Activated CD8-positive, alpha-beta memory T cell treated with anti-CD3 and anti-CD28 coated beads, Interleukin-2, amount 50 U/mL, for 1 hour (primary cell): ENCODE results near the gene ACCSL.

Source experiments
- DNase-seq: peaks from one replicate; pipeline ENCODE4 v3.0.0-alpha.2; 2020; ENCODE audit errors: extremely low read depth

The ACCSL gene

DNA sequence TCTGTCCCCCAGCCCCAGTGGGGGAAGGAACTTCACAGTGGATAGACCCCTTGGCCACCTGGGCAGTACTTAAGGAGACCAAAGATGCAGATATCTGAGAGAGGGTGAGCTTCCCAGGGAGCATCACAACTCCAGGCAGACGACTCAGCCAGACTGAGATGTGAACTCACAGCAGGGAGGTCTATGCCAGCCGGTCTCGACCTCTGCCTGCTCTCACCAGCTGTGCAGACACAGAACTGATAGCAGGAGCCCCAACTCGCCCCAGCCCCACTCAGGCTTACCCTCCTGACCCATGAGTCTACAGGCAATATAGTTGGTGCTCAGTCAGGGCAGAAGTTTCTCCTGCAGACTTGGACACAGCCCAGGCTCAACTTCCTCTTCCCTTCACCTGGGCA is 29.7 kb upstream of the ACCSL start:
- no peak for DNase-seq

DNA sequence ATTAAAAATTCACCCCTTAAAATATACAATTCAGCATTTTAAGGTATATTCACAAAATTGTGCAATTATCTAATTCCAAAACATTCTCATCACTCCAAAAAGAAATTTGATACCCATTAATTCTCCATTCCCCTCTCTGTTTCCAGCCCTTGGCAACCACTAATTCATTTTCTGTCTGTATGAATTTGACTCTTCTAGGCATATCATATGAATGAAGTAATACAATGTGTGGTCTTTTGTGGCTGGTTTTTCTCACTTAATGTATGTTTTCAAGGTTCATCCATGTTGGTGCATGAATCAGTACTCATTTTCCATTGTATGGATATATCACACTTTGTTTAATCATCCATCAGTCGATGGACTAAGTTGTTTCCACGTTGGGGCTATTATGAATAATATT is 29.0 kb upstream of the ACCSL start:
- DNase-seq, result no peak

DNA sequence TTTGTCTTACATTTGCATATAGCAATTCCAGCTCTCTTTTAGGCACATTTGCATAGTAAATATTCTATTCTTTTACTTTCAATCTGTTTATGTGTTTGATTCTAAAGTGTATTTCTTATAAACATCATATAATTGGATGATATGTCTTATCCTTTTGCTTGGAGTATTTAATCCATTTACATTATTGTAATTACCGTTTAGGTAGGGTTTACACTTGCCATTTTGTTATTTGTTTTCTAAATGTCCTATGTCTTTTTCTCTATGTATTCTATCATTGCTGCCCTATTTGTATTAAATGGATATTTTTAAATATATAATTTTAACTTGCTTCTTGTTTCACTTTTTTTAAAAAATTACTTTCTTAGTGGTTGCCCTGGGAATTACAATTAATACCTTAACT is 22.8 kb upstream of the ACCSL start:
- no peak for DNase-seq

DNA sequence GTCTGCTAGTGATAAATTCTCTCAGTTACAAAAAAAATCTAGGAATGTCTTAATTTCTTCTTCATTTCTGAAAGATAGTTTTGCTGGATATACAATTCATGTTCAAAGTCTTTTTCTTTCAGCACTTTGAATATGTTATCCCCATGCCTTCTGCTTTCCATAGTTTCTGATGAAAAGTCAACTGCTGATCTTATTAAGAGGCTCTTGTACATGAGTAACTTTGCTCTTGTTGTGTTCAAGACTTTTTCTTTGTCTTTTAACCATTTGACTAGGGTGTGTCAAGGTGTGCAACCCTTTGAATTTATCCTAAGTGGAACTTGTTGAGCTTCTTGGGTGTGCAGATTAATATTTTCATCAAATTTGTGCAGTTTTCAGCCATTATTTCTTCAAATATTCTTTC is 22.1 kb upstream of the ACCSL start:
- no peak for DNase-seq

DNA sequence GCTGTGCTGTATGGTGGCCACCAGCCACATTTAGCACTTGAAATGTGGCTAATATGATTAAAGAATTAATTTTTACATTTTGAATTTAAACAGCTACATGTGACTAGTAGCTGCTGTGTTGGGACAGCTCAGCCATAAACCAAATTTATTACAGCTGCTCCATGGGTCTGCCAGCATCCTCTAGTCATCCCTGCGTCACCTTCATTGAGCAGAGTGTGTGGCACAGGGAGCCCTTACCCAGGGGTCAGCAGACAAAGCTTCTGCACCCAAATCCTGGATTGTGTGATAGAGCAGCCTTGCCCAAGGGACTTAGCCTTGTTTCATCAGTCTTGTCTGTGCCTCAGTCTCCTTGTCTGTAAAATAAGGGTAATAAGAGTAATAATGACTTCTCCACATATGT is 19.4 kb upstream of the ACCSL start:
- DNase-seq, result no peak

DNA sequence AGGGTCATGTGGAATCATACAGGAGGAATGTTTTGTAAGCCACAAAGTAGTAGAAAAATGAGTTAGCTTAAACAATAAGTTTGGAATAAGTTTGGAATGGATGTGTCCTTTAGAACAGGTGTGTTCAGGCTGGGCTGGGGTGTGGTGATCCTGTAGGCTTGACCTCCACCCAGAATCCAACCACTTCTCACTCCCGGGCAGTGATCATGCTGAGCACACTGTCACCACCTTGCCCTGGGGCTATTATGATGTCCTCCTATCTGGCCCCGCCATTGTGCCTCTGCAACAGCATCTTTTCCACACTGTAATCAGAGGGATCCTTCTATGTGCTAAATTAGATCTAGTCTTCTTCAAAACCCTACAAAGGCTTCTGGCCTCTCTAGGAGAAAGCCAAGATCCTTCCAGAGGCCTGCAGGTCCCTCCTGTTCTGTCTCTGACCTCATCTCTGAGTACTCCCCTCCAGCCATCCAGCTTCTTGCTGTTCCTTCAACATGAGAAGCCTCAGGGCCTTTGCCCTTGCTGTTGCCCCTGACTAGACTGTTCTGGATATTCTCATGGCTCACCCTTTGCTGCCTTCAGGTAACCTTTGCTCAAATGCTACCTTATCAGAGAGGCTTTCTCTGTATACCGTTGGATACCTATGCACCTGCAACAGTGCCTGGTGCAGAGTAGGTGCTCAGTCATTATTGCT is 18.8 kb upstream of the ACCSL start:
- DNase-seq, result no peak

DNA sequence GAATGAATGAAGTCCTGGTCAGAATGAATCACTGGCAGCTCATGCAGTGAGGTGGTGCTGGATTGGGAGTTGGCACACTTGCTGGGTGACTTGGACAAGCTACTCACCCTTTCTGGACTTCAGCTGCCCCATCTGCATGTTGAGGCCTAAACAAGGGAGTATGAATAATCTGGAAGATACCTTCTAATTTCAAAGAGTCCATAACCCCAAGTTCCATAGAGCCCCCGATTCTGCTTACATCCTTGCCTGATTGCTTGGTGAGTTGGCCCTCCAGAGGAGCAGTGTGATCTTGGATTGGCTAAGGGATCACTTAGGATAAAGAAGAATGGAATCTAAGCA is 18.3 kb upstream of the ACCSL start:
- DNase-seq, result no peak

DNA sequence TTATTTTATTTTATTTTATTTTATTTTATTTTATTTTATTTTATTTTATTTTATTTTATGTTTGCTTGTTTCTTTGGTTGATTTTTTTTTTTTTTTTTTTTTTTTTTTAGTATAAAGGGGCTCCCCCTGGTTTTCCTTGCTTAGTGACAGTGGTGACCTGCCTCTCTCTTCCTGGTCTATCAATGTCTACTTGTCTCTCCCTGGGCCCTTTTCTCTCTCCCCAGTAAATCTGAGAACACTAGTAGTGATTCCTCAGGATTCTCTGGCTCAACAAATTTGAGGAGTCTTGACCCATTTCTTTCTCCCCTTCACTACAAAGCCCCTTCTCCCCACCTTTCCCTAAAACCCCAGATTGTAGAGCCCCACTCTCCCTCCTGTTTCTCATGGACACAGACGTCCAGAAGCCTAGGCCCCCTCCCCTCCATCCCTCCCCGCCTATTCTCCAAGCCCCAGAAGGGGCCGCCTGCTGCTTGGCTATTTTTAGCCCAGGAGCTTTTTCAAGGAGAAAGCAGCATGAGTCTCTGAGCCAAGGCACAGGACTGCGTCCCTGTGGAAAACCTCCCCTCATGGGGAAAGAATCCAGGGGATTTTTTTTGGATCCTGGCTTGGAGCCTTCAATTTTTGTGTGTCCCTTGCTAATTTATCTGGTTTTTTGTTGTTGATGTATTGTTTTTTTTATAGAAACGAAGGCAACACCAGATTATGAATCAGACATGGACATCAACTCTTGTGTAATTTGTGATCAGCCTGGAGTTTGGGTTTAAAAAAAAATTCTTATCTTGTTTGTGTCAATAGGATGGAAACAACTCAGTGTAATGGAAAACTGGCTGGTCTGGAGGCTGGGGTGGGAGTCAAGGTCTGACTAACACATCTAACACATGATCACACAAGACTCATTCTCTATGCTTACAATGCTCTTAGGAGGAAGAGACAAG is 17.5 kb upstream of the ACCSL start:
- DNase-seq, result no peak

DNA sequence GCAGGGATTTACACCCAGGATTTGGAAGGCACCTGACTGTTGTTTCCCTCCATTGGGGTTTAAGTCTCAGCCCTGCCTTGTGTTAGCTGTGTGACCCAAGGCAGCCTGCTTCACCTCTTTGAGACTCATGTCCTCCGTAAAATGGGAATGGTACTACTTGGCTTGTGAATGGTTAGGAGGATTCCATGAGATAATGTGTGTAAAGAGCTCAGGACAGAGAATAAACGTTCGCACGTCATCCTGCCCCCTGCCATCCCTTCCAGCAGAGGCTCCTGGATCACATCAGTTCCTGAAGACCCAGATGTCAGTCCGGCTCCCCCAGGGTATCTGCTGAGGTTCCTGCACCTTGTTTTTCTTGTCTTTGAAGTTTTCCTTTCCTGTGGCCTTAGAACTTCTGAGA is 16.8 kb upstream of the ACCSL start:
- no peak for DNase-seq

DNA sequence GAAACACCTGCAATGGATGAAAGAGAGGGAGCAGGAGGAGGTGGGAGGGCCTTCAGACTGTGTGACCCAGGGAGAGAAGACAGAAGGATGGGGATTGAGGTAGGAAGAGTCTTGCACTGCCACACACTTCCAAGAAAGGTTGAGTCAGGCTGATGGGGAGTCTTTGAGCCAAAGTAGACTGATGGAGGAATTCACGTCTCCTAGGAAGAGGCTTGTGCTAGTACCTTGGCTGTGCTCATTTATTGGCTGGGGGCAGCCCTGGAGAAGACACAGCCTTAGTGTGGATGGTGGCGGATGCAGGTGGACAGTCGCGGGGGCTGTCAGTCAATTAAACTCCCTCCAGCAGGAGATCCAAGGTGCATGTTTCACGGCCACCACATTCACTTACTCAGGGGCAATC is 16.2 kb upstream of the ACCSL start:
- DNase-seq, result no peak

DNA sequence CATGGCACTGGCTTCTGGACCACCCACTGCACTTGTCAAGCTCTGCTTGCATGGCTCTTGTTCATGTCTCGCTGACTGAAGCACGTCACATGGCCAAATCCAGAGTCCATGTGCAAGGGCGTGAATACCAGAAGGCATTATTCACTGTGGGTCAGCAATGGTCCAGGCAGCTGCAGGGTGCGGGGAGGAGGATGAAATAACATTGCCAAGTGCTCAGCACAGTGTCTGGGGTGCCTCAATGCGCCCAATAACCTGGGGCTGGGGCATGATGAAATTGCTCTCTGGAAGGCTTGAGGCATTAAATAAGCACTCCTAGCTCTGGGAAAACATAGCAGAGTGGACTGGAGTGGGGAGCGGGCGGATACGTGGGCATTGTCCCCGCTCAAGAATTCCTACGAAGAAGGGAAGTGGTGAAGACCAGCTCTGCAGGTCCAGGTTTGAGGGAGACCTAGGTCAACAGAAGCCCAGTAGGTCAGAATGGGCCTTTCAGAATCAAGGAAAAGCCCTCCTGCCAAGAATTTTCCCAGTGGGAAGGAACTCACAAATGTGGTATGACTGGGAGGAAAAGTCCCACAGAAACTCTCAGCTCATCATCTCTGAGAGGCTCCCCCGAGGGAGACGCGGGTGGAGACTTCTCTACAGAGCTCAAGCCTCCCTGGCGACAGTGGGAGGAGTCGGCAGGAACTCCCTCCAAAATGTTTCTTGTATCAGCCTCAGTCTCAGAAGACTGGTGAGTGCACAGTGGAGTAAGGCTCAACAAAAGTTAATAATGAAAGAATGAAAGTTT is 15.3 kb upstream of the ACCSL start:
- DNase-seq, result no peak

DNA sequence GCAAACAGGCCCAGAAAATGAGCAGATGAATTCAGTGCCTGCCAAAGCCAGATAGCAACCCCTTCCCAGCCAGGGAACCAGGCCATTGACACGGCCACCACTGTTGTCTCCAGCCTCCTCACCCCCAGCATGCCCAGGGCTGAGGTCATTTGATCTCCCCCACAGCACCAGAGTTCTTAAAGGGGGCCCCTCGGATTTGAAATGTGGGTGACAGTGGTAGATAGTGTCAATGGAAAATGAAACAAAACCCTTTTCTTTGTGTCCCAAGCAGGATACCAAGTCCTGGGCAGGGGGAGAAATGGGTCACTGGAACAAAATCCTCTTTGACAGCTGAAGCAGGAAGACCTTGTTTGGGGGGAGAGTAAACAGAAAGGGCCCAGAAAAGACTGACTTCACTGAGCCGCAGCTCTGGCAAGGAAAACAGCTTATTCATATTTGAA is 14.3 kb upstream of the ACCSL start:
- no peak for DNase-seq

DNA sequence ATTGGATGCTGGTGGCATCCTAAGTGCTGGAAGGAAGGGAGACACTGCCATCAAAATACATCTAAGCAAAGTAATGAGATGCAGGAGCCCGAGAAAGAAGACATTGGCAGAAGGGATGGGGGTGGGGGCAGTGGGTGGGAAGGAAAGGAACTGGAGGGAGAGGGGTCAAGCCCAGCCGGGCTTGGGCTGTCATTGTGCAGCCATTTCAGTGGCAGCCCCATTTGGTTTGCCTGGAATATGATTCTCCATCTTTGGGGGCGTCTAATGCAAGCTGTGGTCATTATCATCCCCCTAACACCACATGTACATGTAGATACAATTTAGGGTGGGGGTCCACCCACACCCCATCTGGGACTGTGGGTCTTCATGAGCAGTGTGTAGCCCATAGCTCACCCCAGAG is 13.9 kb upstream of the ACCSL start:
- no peak for DNase-seq

DNA sequence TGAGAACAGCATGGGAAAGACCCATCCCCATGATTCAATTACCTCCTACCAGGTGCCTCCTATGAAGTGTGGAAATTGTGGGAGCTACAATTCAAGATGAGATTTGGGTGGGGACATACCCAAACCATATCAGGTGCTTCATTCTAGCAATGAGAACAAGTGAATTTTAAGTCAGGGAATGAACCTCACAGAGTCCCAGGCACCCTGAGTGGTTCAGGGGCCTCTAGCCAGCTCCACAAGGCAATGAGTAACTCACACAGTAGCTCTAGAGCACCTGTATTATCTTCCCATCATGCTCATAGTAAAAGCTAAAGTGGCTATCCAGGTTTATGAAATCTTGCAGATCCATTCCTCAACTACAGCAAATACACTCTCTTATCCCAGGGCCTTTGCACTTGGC is 13.1 kb upstream of the ACCSL start:
- no peak for DNase-seq

DNA sequence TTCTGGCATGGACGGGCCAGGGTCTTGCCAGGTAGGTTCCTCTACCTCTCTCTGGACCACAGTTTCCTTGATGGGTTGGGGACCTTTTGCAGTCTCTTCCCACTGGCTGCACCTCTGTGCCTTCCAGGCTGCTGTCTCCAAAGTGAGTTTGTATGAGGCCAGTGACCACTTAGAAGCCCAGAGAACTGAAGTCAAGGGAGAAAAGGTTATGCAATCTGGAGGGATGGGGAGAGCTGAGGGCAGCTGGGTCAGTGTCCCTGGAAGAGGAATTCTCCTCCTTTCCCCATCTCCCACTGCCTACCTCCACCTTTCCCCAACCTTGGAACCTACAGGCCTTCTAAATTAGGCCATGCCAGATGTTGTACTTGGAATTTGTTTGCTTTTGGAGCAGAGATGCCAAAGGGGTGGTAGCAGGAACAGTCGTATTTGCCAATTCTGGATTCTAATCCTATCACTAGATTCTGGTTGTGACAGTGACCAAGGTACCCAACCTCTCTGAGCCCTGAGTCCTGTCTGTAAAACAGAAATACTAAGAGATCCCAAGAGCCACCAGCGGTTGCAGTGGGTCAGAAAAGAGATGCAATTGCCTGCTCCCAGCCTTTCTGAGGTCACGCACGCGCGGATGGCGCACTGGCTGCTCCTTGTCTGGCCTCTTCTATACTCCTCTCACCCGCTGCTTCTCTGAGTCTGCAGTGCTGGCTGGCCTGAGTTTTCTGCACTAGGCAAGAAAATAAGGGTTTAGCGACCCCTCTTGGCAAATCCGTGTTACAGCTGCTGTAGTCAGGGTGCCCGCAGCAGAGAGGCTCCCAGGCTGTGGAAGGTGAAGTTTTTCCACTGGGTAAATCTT is 10.7 kb upstream of the ACCSL start:
- no peak for DNase-seq

DNA sequence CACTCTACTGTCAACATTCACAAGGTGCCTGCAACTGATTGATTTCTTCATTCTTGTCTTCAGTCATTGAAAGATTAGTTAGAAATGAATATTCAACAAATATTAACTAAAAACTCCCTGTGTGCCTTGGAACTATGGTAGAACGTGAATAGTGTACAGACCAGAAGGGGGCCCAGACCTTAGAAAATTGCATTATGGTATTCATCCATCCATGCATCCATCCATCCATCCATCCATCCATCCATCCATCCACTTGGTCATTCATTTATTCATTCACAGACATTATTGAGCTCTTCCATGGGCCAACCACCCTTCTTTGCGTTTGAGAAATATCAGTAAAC is 10.2 kb upstream of the ACCSL start:
- DNase-seq, result no peak

DNA sequence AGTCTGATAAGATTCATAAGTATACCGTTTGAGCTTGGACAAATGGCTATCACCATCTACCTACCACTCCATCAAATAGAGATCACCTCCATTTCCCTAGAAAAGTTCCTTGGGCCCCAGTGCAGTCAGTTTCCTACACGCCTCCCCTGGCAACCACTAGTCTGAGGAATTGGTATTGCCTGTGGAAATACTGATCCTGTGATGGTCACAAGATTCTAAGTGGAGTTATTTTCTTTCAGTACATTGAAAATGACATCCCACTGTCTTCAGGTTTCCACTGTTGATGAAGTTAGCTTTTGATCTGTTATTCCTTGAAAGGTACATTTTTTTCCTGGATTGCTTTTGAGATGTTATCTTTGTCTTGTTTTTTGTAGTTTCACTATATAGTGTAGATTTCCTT is 4.6 kb upstream of the ACCSL start:
- no peak for DNase-seq

DNA sequence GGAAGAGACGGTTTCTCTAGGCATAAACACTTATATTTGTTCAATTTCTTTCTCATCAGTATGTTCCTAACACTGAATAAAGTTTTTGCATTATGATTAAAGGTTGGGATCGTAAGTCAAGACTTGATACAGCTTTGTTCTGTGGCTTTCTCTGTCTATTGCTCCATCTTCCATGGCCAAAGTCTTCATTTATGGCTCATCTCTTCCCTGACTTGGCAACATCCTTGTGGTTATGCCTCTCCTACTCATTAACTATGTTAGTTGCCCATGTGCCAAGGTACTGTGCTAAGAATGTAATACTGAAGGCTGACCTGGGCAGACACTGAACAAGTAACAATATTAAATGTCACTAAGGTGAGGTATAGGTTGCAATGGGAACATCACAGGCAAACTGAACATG is 1.6 kb upstream of the ACCSL start:
- DNase-seq, result no peak

DNA sequence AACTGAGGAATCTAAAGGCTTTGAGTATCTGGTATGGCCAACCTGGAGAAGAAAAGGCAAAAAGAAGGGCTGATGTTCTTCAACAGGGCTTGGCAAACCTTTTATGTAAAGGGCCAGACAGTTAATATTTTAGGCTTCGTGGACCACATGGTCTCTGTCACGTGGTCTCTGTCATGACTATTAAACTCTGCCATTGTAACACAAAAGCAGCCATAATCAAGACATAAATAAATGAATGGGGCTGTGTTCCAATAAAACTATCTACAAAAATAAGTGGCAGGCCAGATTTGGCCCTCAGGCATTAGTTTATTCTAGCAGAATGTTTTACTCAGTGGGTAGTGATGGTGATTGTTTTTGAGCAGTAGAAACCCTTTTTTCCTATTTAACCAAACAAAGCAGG is 483 bp upstream of the ACCSL start:
- DNase-seq, result no peak

DNA sequence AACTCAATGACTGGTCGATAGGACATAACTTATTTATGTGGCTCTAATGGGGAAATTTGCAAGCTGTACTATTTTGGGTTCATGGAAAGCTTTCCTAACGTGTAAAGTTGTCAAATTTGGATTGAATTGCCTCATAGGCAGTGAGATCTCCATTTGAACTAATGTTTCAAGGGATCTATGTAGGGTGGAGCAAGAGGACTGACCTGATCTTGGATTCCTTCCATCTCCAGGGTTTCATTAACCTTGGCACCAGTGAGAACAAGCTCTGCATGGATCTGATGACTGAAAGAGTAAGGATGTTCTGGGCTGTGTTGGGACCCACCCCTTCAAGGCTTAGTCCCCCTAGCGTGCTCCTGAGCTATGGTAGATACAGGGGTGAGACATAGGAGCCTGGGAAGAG is 2.1 kb downstream of the ACCSL start:
- no peak for DNase-seq

DNA sequence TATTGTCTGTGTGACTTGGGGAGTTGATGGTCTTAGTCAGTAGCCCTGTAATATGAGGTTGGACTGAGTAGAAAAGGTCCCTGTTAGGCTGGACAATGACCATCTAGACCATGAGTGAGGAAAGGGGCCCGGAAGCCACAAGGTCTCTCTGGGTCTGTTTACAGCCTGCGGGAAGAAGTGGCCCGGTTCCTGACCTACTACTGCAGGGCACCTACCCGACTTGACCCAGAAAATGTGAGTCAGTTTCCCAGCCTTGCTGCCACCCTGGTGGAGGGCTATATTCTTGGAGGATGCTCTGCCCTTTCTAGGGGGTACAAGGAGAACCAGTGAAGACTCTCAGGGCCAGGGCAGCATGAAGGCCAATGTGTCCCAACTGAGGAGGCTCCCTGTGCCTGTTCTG is 3.4 kb downstream of the ACCSL start:
- DNase-seq, result no peak

DNA sequence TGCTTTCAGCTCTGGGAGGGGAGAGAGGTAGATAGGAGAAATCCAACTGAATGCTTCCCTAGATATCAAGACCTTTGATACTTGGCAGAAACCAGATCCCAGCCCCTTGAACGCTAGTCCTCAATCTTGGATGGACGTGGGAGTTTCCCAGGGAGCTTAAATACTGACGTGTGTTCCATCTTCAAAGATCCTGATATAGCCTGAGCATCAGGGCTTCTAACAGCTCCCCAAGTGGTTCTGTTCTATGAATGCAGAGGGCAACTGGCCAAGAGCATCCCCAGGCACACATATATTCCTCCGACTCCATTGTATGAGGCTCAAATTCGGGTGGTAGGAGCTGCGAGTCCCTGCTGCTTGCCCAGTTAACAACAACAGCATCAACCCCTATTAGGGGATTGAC is 9.6 kb downstream of the ACCSL start:
- DNase-seq, result no peak
